K562 (cell line): ENCODE data around the gene CTPS2. TPM values are rescaled to one million over a fixed set of nuclear protein-coding genes. Genes with fewer than 3 reads are reported as not detected.

Source experiments
- ATAC-seq: fragments of 200-7000 bp; cut with Tn5 transposase; 3 replicates; pipeline ENCODE4 v1.9.1; 2020; ENCODE audit warnings: moderate library complexity
- BruUV-seq: library from RNA; stranded (reverse); fragments of 400-500 nt; replicated peaks from 2 replicates; lab custom pipeline; 2021; lab: Mats Ljungman, UMichigan
- CTCF ChIA-PET: fragments of 300-600 bp; formaldehyde crosslinking; extraction: SDS; loops from one replicate; lab custom pipeline; 2021; ENCODE audit warnings: low intra/inter-chr PET ratio; lab: Yijun Ruan, JAX
- POLR2A ChIA-PET: fragments of 300-600, 350-650 bp; sonication (Branson Sonifier 250); formaldehyde crosslinking; extraction: SDS; loops from one replicate; lab custom pipeline; 2021; ENCODE audit warnings: antibody characterized with exemption, inconsistent platforms; lab: Yijun Ruan, JAX
- DNase-seq, 4 experiments: peaks; one replicate each; pipeline versions ENCODE4 v3.0.0 to v3.0.0-alpha.2; 2011 to 2018; ENCODE audit warnings: low spot score in 3 of 4, mixed read lengths in 3 of 4; ENCODE audit errors: extremely low read depth in 1 of 4
- FAIRE-seq: peaks from 2 replicates; lab custom pipeline; 2011; peaks lifted over from hg19 to GRCh38; lab: Jason Lieb, UNC
- H2AFZ ChIP-seq: 2 replicates; pipeline ENCODE4 v1.6.0; 2011; ENCODE audit warnings: low read depth, low read length, control low read depth, inconsistent platforms
- H3K27ac ChIP-seq: fragments of 200-600 bp; 3 replicates; pipeline ENCODE4 v1.8.0; 2011; ENCODE audit warnings: low read depth, mild to moderate bottlenecking, control low read depth, inconsistent platforms, low read length, moderate library complexity, mixed read lengths; ENCODE audit errors: extremely low read depth
- H3K27me3 ChIP-seq, 2 experiments: fragments of 300-600 bp in 1 of 2; 2 replicates in 1 of 2; 3 replicates in 1 of 2; pipeline versions ENCODE4 v1.6.0 to v1.8.0; 2011; ENCODE audit warnings: inconsistent platforms in 2 of 2, low read length in 2 of 2, mild to moderate bottlenecking in 1 of 2, mixed read lengths in 1 of 2, moderate library complexity in 1 of 2; ENCODE audit not compliant: control insufficient read depth in 2 of 2, insufficient read depth in 2 of 2
- H3K36me3 ChIP-seq: fragments of 300-600 bp; 3 replicates; pipeline ENCODE4 v1.8.0; 2011; ENCODE audit warnings: mild to moderate bottlenecking, low read length, inconsistent platforms; ENCODE audit not compliant: control insufficient read depth, insufficient read depth
- H3K4me1 ChIP-seq, 2 experiments: fragments of 200-600 bp in 1 of 2; replicated peaks in 1 of 2; 2 replicates in 1 of 2; 3 replicates in 1 of 2; pipeline versions ENCODE4 v1.5.1 to v1.8.0; 2011; ENCODE audit warnings: inconsistent platforms in 2 of 2, low read length in 2 of 2, mild to moderate bottlenecking in 1 of 2, mixed read lengths in 1 of 2, moderate library complexity in 1 of 2; ENCODE audit not compliant: control insufficient read depth in 2 of 2, insufficient read depth in 2 of 2
- H3K4me2 ChIP-seq: 2 replicates; pipeline ENCODE4 v1.6.1; 2011; ENCODE audit warnings: low read length, control low read depth, inconsistent platforms, mixed read lengths; ENCODE audit not compliant: insufficient read depth
- H3K4me3 ChIP-seq: fragments of 200-600 bp; sonication (generic), shearing (Covaris generic); 2 replicates; pipeline ENCODE4 v1.5.1; 2016; ENCODE audit warnings: control low read depth, inconsistent platforms
- H3K79me2 ChIP-seq: fragments of 200-600 bp; 3 replicates; pipeline ENCODE4 v1.8.0; 2011; ENCODE audit warnings: low read length, inconsistent platforms; ENCODE audit not compliant: control insufficient read depth, insufficient read depth
- H3K9ac ChIP-seq, 2 experiments: 2 replicates each; pipeline versions ENCODE4 v1.6.0 to v1.6.1; 2011; ENCODE audit warnings: low read depth in 2 of 2, low read length in 2 of 2, control low read depth in 1 of 2, inconsistent platforms in 1 of 2, mild to moderate bottlenecking in 1 of 2, mixed read lengths in 1 of 2; ENCODE audit not compliant: insufficient read depth in 1 of 2
- H3K9me1 ChIP-seq: one replicate; pipeline ENCODE4 v1.6.0; 2011; ENCODE audit warnings: inconsistent platforms, mild to moderate bottlenecking, low read length, moderate library complexity; ENCODE audit not compliant: control insufficient read depth, insufficient read depth
- H3K9me3 ChIP-seq: replicated peaks from 2 replicates; pipeline ENCODE4 v1.5.1; 2011; ENCODE audit warnings: low read depth, low read length, inconsistent platforms; ENCODE audit not compliant: control insufficient read depth, insufficient read depth
- H4K20me1 ChIP-seq: replicated peaks from 2 replicates; pipeline ENCODE4 v1.6.1; 2011; ENCODE audit warnings: low read length, inconsistent platforms, mixed read lengths; ENCODE audit not compliant: control insufficient read depth, insufficient read depth
- CEBPB ChIP-seq: fragments of 450-650 bp; IDR thresholded peaks from 2 replicates; pipeline ENCODE4 v1.6.1; 2016; ENCODE audit warnings: missing genetic modification characterization, missing compliant biosample characterization
- GABPB2 ChIP-seq: fragments of 250-450 bp; sonication (Bioruptor Pico); conservative IDR thresholded peaks from 2 replicates; pipeline ENCODE4 v1.5.1; 2021; ENCODE audit warnings: mild to moderate bottlenecking
- HNRNPUL1 ChIP-seq: fragments of 200-400 bp; formaldehyde crosslinking; IDR thresholded peaks from 2 replicates; pipeline ENCODE4 v1.6.1; 2017; ENCODE audit warnings: low read length
- MTA2 ChIP-seq: fragments of 450-650 bp; IDR thresholded peaks from 2 replicates; pipeline ENCODE4 v1.6.1; 2016; ENCODE audit warnings: low read depth
- SRSF3 ChIP-seq: fragments of 200-400 bp; formaldehyde crosslinking; IDR thresholded peaks from 2 replicates; pipeline ENCODE4 v1.6.1; 2016; ENCODE audit warnings: mild to moderate bottlenecking, low read length, moderate library complexity; ENCODE audit not compliant: insufficient read depth
- TARDBP ChIP-seq: fragments of 450-650 bp; IDR thresholded peaks from 2 replicates; pipeline ENCODE4 v1.6.1; 2016
- ZNF311 ChIP-seq: fragments of 250-450 bp; sonication (Bioruptor Pico); IDR thresholded peaks from 2 replicates; pipeline ENCODE4 v1.4.0; 2020; ENCODE audit warnings: mild to moderate bottlenecking, moderate library complexity
- ZNF408 ChIP-seq: fragments of 250-450 bp; sonication (Bioruptor Pico); IDR thresholded peaks from 2 replicates; pipeline ENCODE4 v1.4.0; 2020; ENCODE audit warnings: low read depth, mild to moderate bottlenecking, moderate library complexity
- WGBS: fragments of 100-300 bp; shearing (Covaris generic); methylation state at CpG from one replicate; pipeline ENCODE4 v1.1.6; 2016; ENCODE audit warnings: low coverage, mixed read lengths; ENCODE audit not compliant: insufficient coverage; ENCODE audit errors: missing lambda C conversion rate; 5-methylcytosine and 5-hydroxymethylcytosine counted together
- in situ Hi-C: fragments of 300-500 bp; cut with MboI; formaldehyde crosslinking; loops from 4 replicates; pipeline ENCODE4 v1.15.0; 2018; ENCODE audit warnings: inconsistent platforms, mixed read lengths
- intact Hi-C: fragments of 100-400 bp; cut with micrococcal nuclease; formaldehyde crosslinking; loops from 2 replicates; pipeline ENCODE4 v1.14.2; 2022
- polyA plus RNA-seq, 8 experiments: library from polyadenylated mRNA; depleted of rRNA in 4 of 8; stranded (reverse) in 5 of 8; unstranded in 3 of 8; fragments of >200 nt; fragmentation: Nextera tagmentation in 2 of 8; fragmentation: Illumina TruSeq in 1 of 8; extraction: Ambion mirVana in 2 of 8; extraction: Trizol in 1 of 8; gene quantifications; 2 replicates each; pipeline versions ENCODE4 v1.2.1 to v1.2.3, GENCODE V29; 2011 to 2014; ENCODE audit warnings: inconsistent platforms in 1 of 8, missing spikeins in 1 of 8
- total RNA-seq, 7 experiments: library from RNA; depleted of rRNA in 6 of 7; stranded (reverse); fragments of >200 nt in 6 of 7; fragmentation: Illumina TruSeq in 2 of 7; extraction: Trizol in 2 of 7; gene quantifications; 2 replicates each; pipeline versions ENCODE4 v1.2.1 to v1.2.3, GENCODE V29; 2011 to 2021; ENCODE audit warnings: low replicate concordance in 1 of 7
- TF ChIP-seq, protein P1 (sequence below): fragments of 450-650 bp; IDR thresholded peaks from 2 replicates; pipeline ENCODE4 v1.7.1; 2018; ENCODE audit warnings: mild to moderate bottlenecking, low read depth; ENCODE audit not compliant: partially characterized antibody
- TF ChIP-seq, protein P2 (sequence below): fragments of 450-650 bp; formaldehyde crosslinking; IDR thresholded peaks from 2 replicates; pipeline ENCODE4 v1.4.0; 2022; ENCODE audit warnings: missing genetic modification characterization

Gene CTPS2
- total and polyA plus RNA-seq, 9 of the 15 experiments (the other 6 are each of a cell fraction or from before 2014, with no cell fraction given), result 5.4 to 19.5 (median 14.1) TPM

GRCh38 chrX:16610121-16610621, 102.3 kb downstream of the CTPS2 start:
- TF ChIP-seq ZNF408 (CRISPR knock-in tag) (no peak), SRSF3 (no peak), TARDBP (no peak), ZNF311 (CRISPR knock-in tag) (no peak), CEBPB (tag) (no peak), HNRNPUL1 (no peak), GABPB2 (CRISPR knock-in tag) (no peak), MTA2 (no peak)
- TF ChIP-seq, protein P1, sequence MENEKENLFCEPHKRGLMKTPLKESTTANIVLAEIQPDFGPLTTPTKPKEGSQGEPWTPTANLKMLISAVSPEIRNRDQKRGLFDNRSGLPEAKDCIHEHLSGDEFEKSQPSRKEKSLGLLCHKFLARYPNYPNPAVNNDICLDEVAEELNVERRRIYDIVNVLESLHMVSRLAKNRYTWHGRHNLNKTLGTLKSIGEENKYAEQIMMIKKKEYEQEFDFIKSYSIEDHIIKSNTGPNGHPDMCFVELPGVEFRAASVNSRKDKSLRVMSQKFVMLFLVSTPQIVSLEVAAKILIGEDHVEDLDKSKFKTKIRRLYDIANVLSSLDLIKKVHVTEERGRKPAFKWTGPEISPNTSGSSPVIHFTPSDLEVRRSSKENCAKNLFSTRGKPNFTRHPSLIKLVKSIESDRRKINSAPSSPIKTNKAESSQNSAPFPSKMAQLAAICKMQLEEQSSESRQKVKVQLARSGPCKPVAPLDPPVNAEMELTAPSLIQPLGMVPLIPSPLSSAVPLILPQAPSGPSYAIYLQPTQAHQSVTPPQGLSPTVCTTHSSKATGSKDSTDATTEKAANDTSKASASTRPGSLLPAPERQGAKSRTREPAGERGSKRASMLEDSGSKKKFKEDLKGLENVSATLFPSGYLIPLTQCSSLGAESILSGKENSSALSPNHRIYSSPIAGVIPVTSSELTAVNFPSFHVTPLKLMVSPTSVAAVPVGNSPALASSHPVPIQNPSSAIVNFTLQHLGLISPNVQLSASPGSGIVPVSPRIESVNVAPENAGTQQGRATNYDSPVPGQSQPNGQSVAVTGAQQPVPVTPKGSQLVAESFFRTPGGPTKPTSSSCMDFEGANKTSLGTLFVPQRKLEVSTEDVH, result no peak
- TF ChIP-seq, protein P2, sequence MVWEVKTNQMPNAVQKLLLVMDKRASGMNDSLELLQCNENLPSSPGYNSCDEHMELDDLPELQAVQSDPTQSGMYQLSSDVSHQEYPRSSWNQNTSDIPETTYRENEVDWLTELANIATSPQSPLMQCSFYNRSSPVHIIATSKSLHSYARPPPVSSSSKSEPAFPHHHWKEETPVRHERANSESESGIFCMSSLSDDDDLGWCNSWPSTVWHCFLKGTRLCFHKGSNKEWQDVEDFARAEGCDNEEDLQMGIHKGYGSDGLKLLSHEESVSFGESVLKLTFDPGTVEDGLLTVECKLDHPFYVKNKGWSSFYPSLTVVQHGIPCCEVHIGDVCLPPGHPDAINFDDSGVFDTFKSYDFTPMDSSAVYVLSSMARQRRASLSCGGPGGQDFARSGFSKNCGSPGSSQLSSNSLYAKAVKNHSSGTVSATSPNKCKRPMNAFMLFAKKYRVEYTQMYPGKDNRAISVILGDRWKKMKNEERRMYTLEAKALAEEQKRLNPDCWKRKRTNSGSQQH (CRISPR knock-in tag), result no peak
- ChIA-PET POLR2A (no interaction called here), CTCF (no interaction called here)
- Histone ChIP-seq H3K27ac (no peak overlapping the region), H3K27me3 (no peaks in the 10 kb centered on the region), H3K36me3 (peaks cover 12% of the 10 kb centered on the region; the same call in 1 of the 3 replicates), H3K79me2 (no peaks in the 10 kb centered on the region), H3K9me1 (no peaks in the 10 kb centered on the region), H3K4me1 (peaks cover 0 to under 1% of the 10 kb centered on the region in 2 experiments; a peak in 1 of 5 replicates), H3K9me3 (no peaks in the 10 kb centered on the region), H3K4me2 (no peak overlapping the region), H3K4me3 (no peak overlapping the region), H3K9ac (no peak overlapping the region), H2AFZ (no peak overlapping the region), H4K20me1 (no peaks in the 10 kb centered on the region)
- in situ Hi-C loops, result no loop called here
- ATAC-seq (no peak), DNase-seq (no peak), FAIRE-seq (no peak)
- 67% methylated on average over 1 of the region's 1 CpG for WGBS
- intact Hi-C loops, result no loop called here
- no TSS peak for BruUV-seq
